DOHH2 (cell line): Measurements from ENCODE around the gene RBM4B.

ENCODE experiments used
- CTCF ChIP-seq: fragments of 200-600 bp; sonication (generic); IDR thresholded peaks from one replicate; pipeline ENCODE4 v1.5.1; 2014; ENCODE audit warnings: antibody characterized with exemption, mild to moderate bottlenecking, low read depth, low read length; ENCODE audit not compliant: poor library complexity, severe bottlenecking
- EZH2phosphoT487 ChIP-seq: fragments of 200-600 bp; sonication (generic); IDR thresholded peaks from 2 replicates; pipeline ENCODE4 v1.6.1; 2017; ENCODE audit warnings: borderline replicate concordance, mild to moderate bottlenecking, antibody characterized with exemption, low read length, moderate library complexity, mixed read lengths

- peak; percentile 15 for TF ChIP-seq CTCF
- no peak for TF ChIP-seq EZH2phosphoT487
These were observed 38.4 kb downstream of the RBM4B start for GRCh38 chr11:66639066-66639813.
